Measurements from ENCODE around the gene ANKS1B. TPM values are rescaled to one million over a fixed set of nuclear protein-coding genes. Genes with fewer than 3 reads are reported as not detected.

The ANKS1B gene
- total RNA-seq, 4 donors from 2014 or later = 14.0 to 38.4 (median 28.6) TPM

DNA sequence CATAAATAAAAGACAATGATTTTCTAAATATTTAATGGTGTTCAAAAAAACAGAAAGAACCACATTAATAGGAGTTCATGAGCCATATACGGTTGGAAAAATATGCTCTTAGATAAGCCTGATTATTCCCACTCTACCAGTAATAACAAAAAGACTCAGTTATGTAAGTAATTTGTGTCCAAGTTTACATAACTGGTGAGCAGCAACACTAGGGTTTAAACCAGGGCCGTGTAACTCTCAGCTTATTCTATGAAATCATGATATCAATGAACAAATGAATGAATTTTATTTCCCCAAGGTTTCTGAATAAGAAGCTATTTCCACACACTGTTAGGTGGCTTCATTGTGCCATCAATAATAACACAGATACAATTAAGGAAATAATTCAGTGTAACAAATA lies 238.8 kb downstream of the ANKS1B start:
- TF ChIP-seq, protein P1, sequence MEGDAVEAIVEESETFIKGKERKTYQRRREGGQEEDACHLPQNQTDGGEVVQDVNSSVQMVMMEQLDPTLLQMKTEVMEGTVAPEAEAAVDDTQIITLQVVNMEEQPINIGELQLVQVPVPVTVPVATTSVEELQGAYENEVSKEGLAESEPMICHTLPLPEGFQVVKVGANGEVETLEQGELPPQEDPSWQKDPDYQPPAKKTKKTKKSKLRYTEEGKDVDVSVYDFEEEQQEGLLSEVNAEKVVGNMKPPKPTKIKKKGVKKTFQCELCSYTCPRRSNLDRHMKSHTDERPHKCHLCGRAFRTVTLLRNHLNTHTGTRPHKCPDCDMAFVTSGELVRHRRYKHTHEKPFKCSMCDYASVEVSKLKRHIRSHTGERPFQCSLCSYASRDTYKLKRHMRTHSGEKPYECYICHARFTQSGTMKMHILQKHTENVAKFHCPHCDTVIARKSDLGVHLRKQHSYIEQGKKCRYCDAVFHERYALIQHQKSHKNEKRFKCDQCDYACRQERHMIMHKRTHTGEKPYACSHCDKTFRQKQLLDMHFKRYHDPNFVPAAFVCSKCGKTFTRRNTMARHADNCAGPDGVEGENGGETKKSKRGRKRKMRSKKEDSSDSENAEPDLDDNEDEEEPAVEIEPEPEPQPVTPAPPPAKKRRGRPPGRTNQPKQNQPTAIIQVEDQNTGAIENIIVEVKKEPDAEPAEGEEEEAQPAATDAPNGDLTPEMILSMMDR (IDR thresholded peaks at IDR 0.05) = no peak
- TF ChIP-seq POLR2A (IDR thresholded peaks at IDR 0.05) (no peak), EP300 (IDR thresholded peaks at IDR 0.05) (no peak)
- H3K4me1 ChIP-seq = peaks cover 0 to 10% (median 0%) of the 10 kb centered on the region in 4 donors

DNA sequence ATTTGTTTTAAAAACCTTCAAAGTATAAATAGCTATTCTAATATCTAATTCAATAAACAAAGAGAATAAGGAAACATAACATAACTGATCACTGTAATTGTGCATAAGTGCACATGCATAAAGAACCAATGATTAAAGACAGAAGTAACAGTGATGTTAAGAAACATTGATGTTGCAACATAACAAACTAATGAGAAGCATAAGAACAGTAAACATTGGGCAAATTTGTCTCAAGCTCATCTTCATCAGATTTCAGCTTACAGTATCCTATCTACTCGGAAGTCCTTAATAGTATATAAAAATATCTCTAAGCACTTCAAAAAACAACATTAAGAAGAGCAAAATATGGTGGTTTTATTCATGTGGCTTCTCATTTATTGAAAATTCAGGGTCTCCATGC lies 239.6 kb downstream of the ANKS1B start:
- H3K4me3 ChIP-seq = no peak overlapping the region
- H3K9me3 ChIP-seq = no peaks in the 10 kb centered on the region
- peaks cover 0 to 10% (median 0%) of the 10 kb centered on the region in 4 donors for H3K4me1 ChIP-seq
- TF ChIP-seq, protein P1 (IDR thresholded peaks at IDR 0.05) = no peak
- TF ChIP-seq EP300 (IDR thresholded peaks at IDR 0.05) = no peak
- no peak for TF ChIP-seq POLR2A (IDR thresholded peaks at IDR 0.05)
- H3K27me3 ChIP-seq = no peaks in the 10 kb centered on the region
- no peak for DNase-seq (ENCODE audit: low spot score in 2 of 2)
- WGBS, 2 donors = 68 to 88% methylated on average over 1 of the region's 1 CpG
- H3K27ac ChIP-seq = no peak overlapping the region
- H3K36me3 ChIP-seq = no peaks in the 10 kb centered on the region

More for the DNA sequence above, 238.8 kb downstream of the ANKS1B start:
- Histone ChIP-seq H3K9me3 (no peaks in the 10 kb centered on the region), H3K4me3 (no peak overlapping the region), H3K36me3 (no peaks in the 10 kb centered on the region), H3K27ac (no peak overlapping the region), H3K27me3 (no peaks in the 10 kb centered on the region)
- WGBS, 2 donors = 22 to 26% methylated on average over 2 of the region's 2 CpGs
- DNase-seq (ENCODE audit: low spot score in 2 of 2) = no peak

DNA sequence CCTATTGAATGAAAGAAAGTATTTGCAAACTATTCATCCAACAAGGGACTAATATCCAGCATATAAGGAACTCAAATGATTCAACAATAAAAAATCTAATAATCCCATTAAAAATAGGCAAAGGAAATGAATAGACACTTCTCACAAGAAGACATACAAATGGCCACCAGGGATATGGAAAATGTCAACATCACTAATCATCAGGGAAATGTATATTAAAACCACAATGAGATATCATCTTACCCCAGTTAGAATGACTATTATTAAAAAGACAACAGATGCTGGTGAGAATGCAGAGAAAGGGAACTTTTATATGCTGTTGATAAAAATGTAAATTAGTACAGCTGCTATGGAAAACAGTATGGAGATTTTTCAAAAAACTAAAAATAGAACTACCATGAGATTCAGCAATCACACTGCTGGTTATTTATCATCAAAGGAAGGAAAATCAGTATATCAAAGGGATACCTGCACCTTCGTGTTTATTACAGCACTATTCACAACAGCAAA lies 247.9 kb downstream of the ANKS1B start:
- H3K27ac ChIP-seq = no peak overlapping the region
- no peaks in the 10 kb centered on the region for H3K4me1 ChIP-seq
- H3K4me3 ChIP-seq = no peak overlapping the region
- TF ChIP-seq, protein P1 (IDR thresholded peaks at IDR 0.05) = no peak
- TF ChIP-seq POLR2A (IDR thresholded peaks at IDR 0.05) = no peak
- TF ChIP-seq EP300 (IDR thresholded peaks at IDR 0.05) = no peak
- no peaks in the 10 kb centered on the region for H3K27me3 ChIP-seq
- DNase-seq (ENCODE audit: low spot score in 2 of 2) = no peak
- no peaks in the 10 kb centered on the region for H3K9me3 ChIP-seq
- H3K36me3 ChIP-seq = no peaks in the 10 kb centered on the region
- 43 to 45% methylated on average over 1 of the region's 1 CpG for WGBS, 2 donors

DNA sequence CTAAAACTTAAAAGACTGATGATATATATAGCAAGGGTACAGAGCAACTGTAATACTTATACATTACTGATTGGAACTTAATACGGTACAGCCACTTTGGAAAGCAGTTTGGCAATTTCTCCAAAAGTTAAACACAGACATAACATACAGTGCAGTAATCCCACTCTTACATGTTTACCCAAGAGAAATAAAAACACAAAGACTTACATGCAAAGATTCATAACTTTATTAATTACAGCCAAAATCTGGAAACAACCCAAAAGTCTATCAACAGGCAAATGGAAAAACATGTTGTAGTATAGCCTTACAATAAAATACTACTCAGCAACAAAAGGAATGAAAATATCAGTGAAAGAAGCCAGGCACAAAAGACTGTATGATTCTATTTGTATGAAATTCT lies 252.6 kb downstream of the ANKS1B start:
- Histone ChIP-seq H3K36me3 (no peaks in the 10 kb centered on the region), H3K4me3 (no peak overlapping the region), H3K9me3 (peaks cover 0 to 16% (median 2%) of the 10 kb centered on the region in 4 donors), H3K4me1 (no peaks in the 10 kb centered on the region), H3K27me3 (no peaks in the 10 kb centered on the region), H3K27ac (no peak overlapping the region)
- TF ChIP-seq POLR2A (IDR thresholded peaks at IDR 0.05) (no peak), EP300 (IDR thresholded peaks at IDR 0.05) (no peak)
- TF ChIP-seq, protein P1 (IDR thresholded peaks at IDR 0.05) = no peak
- no peak for DNase-seq (ENCODE audit: low spot score in 2 of 2)
- 68 to 76% methylated on average over 1 of the region's 1 CpG for WGBS, 2 donors

DNA sequence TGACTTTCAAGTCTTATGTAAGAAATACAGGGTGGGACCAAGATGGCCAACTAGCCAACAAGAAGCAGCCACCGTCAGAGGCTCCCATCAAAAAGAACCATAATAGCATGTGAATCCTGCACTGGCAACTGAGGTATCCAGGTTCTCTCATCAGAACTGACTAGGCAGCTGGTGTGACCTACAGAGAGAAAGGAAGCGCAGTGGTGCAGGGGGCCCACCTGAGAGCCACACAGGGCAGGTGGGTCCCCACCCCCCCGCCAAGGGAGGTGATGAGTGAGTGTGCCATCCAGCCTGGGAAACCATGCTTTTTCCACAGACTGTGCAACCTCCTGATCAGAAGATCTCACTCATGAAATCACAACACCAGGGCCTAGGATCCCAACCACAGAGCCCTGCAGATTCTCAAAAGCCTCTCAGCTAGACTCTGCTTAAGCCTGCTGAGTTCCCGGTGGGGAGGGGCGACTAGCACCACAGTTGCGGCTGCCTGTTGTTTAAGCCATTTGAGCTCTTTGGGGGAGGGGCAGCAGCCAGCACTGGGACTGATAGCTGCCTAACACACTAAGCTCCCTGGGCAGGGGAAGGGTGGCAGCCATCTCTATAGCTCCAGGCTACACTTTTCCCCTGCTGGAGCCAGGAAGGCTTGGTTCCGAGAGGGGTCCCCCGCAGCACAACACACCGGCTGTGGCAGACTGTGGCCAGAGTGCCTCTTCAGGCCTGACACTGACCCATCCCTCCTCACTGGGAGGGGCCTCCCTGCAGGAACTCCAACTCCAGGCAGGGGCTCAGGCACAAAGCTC lies 261.8 kb downstream of the ANKS1B start:
- Histone ChIP-seq H3K27me3 (no peaks in the 10 kb centered on the region), H3K9me3 (peaks cover 0 to 18% (median 2%) of the 10 kb centered on the region in 4 donors), H3K36me3 (peaks cover 0 to 5% (median 0%) of the 10 kb centered on the region in 3 donors), H3K4me3 (no peak overlapping the region), H3K4me1 (no peaks in the 10 kb centered on the region), H3K27ac (no peak overlapping the region)
- no peak for DNase-seq (ENCODE audit: low spot score in 2 of 2)
- WGBS, 2 donors = 84 to 89% methylated on average over 6 to 9 of the region's 9 CpGs
- TF ChIP-seq, protein P1 (IDR thresholded peaks at IDR 0.05) = no peak
- TF ChIP-seq POLR2A (IDR thresholded peaks at IDR 0.05) (no peak), EP300 (IDR thresholded peaks at IDR 0.05) (no peak)
